CD14-positive monocyte (primary cell): ENCODE measurements around the gene METTL15. TPM values are rescaled to one million over a fixed set of nuclear protein-coding genes. Genes with fewer than 3 reads are reported as not detected.

ENCODE experiments used
- DNase-seq, 3 donors: peaks; one replicate each; pipeline ENCODE4 v3.0.0-alpha.2; 2011 to 2022
- H2AFZ ChIP-seq: 2 replicates; pipeline ENCODE4 v1.6.0; 2012; ENCODE audit warnings: mild to moderate bottlenecking, low read depth, low read length, inconsistent platforms; ENCODE audit not compliant: insufficient read depth, poor library complexity, severe bottlenecking
- H3K27ac ChIP-seq, 2 donors: 1 replicate in 1 of 2; 2 replicates in 1 of 2; pipeline ENCODE4 v1.5.1; 2012 to 2013; ENCODE audit warnings: low read length in 2 of 2, control low read depth in 1 of 2, inconsistent platforms in 1 of 2, low read depth in 1 of 2, mild to moderate bottlenecking in 1 of 2
- H3K27me3 ChIP-seq, 2 donors: one replicate each; pipeline versions ENCODE4 v1.6.0 to v1.6.1; 2011 to 2013; ENCODE audit warnings: low read length in 2 of 2; ENCODE audit not compliant: control insufficient read depth in 2 of 2, insufficient read depth in 2 of 2
- H3K36me3 ChIP-seq, 2 donors: replicated peaks in 1 of 2; 1 replicate in 1 of 2; 2 replicates in 1 of 2; pipeline versions ENCODE4 v1.5.1 to v1.6.1; 2012 to 2013; ENCODE audit warnings: low read length in 2 of 2, control low read depth in 1 of 2, inconsistent platforms in 1 of 2, mild to moderate bottlenecking in 1 of 2; ENCODE audit not compliant: insufficient read depth in 2 of 2, control insufficient read depth in 1 of 2
- H3K4me1 ChIP-seq, 2 donors: 1 replicate in 1 of 2; 2 replicates in 1 of 2; pipeline versions ENCODE4 v1.5.1 to v1.6.1; 2012 to 2013; ENCODE audit warnings: low read length in 2 of 2, control low read depth in 1 of 2, inconsistent platforms in 1 of 2, mild to moderate bottlenecking in 1 of 2, moderate library complexity in 1 of 2; ENCODE audit not compliant: insufficient read depth in 2 of 2, control insufficient read depth in 1 of 2
- H3K4me2 ChIP-seq: replicated peaks from 2 replicates; pipeline ENCODE3; 2012; ENCODE audit warnings: low read length, moderate library complexity, mild to moderate bottlenecking; ENCODE audit not compliant: poor library complexity, severe bottlenecking; ENCODE audit errors: extremely low read depth
- H3K4me3 ChIP-seq, 3 experiments: fragments of 200-600 bp in 1 of 3; sonication (generic) in 1 of 3; replicated peaks in 1 of 3; 1 replicate in 2 of 3; 2 replicates in 1 of 3; pipeline ENCODE4 v1.5.1; 2011 to 2013; ENCODE audit warnings: low read length in 3 of 3, mild to moderate bottlenecking in 3 of 3, control low read depth in 2 of 3, low read depth in 2 of 3, inconsistent platforms in 1 of 3, moderate library complexity in 1 of 3
- H3K79me2 ChIP-seq: 2 replicates; pipeline ENCODE4 v1.6.0; 2012; ENCODE audit warnings: mild to moderate bottlenecking, control low read depth, inconsistent platforms, low read length, moderate library complexity; ENCODE audit not compliant: insufficient read depth
- H3K9ac ChIP-seq: 2 replicates; pipeline ENCODE4 v1.6.0; 2017; ENCODE audit warnings: low read length, mild to moderate bottlenecking; ENCODE audit not compliant: insufficient read depth, poor library complexity, severe bottlenecking
- H3K9me3 ChIP-seq, 2 donors: replicated peaks in 1 of 2; 1 replicate in 1 of 2; 2 replicates in 1 of 2; pipeline versions ENCODE4 v1.5.1 to v1.6.1; 2012 to 2013; ENCODE audit warnings: low read length in 2 of 2, control low read depth in 1 of 2; ENCODE audit not compliant: control insufficient read depth in 1 of 2, insufficient read depth in 1 of 2
- H4K20me1 ChIP-seq: 2 replicates; pipeline ENCODE4 v1.6.0; 2012; ENCODE audit warnings: mild to moderate bottlenecking, low read length, control low read depth, moderate library complexity; ENCODE audit not compliant: insufficient read depth
- H3K27ac Mint-ChIP-seq, 7 donors: one replicate each; pipeline ENCODE4 v1.8.0; 2020; ENCODE audit warnings: mild to moderate bottlenecking in 7 of 7, mixed read lengths in 7 of 7, moderate library complexity in 6 of 7, inconsistent platforms in 2 of 7
- H3K27me3 Mint-ChIP-seq, 3 donors: one replicate each; pipeline ENCODE4 v1.8.0; 2021 to 2022; ENCODE audit warnings: low read depth in 3 of 3, mild to moderate bottlenecking in 3 of 3, mixed read lengths in 3 of 3, moderate library complexity in 3 of 3, inconsistent platforms in 1 of 3
- H3K36me3 Mint-ChIP-seq, 2 donors: one replicate each; pipeline ENCODE4 v1.8.0; 2020; ENCODE audit warnings: mixed read lengths in 2 of 2, inconsistent platforms in 1 of 2, mild to moderate bottlenecking in 1 of 2
- H3K4me1 Mint-ChIP-seq: one replicate; pipeline ENCODE4 v1.8.0; 2020; ENCODE audit warnings: mild to moderate bottlenecking, mixed read lengths
- H3K4me3 Mint-ChIP-seq, 2 donors: one replicate each; pipeline ENCODE4 v1.8.0; 2020; ENCODE audit warnings: mild to moderate bottlenecking in 2 of 2, mixed read lengths in 2 of 2, moderate library complexity in 1 of 2
- H3K9me3 Mint-ChIP-seq, 7 donors: one replicate each; pipeline ENCODE4 v1.8.0; 2020 to 2022; ENCODE audit warnings: mixed read lengths in 7 of 7, mild to moderate bottlenecking in 6 of 7, moderate library complexity in 6 of 7, inconsistent platforms in 2 of 7
- WGBS: methylation state at CpG from one replicate; pipeline ENCODE4 v1.1.5; 2013; ENCODE audit warnings: missing lambda C conversion rate; ENCODE audit not compliant: insufficient coverage; 5-methylcytosine and 5-hydroxymethylcytosine counted together
- intact Hi-C, 2 donors: fragments of 100-400 bp; cut with micrococcal nuclease; formaldehyde crosslinking; loops; one replicate each; pipeline versions ENCODE4 v1.15.0 to v1.15.1; 2023
- polyA plus RNA-seq, 3 donors: library from polyadenylated mRNA; depleted of rRNA in 1 of 3; unstranded in 2 of 3; stranded (reverse) in 1 of 3; fragments of 300-500 nt in 2 of 3; fragments of >200 nt in 1 of 3; fragmentation: Illumina TruSeq in 2 of 3; gene quantifications; 1 replicate in 2 of 3; 2 replicates in 1 of 3; pipeline ENCODE4 v1.2.3, GENCODE V29; 2012 to 2021
- TF ChIP-seq, protein P1 (sequence below): fragments of 200-600 bp; IDR thresholded peaks from one replicate; pipeline ENCODE4 v1.8.0; 2022; ENCODE audit warnings: antibody characterized with exemption, mild to moderate bottlenecking

Gene METTL15
- polyA plus RNA-seq, 3 donors = 2.3 to 2.9 (median 2.6) TPM

DNA sequence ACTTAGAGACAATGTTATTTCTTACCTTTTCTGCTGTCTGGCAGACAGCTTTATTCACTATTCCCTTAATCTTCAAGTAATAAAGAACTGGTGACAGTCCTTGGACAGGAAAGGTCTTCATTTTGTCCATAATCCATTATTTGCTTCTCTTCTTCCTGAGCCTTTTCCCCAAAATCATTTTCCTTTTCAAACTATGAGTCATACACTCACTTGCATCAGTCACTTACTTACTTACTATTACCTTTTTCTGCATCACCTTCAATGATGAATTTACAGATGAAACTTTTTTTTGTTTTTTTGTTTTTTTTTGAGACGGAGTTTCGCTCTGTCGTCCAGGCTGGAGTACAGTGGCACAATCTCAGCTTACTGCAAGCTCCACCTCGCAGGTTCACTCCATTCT lies 9.5 kb downstream of the METTL15 start:
- Mint-ChIP-seq H3K36me3 (peaks cover 17 to 19% of the 10 kb centered on the region in 2 donors), H3K9me3 (no peaks in the 10 kb centered on the region), H3K27ac (no peak overlapping the region), H3K4me1 (no peaks in the 10 kb centered on the region), H3K27me3 (no peaks in the 10 kb centered on the region), H3K4me3 (no peak overlapping the region)
- H3K9ac ChIP-seq = no peak overlapping the region
- H3K79me2 ChIP-seq = no peaks in the 10 kb centered on the region
- peaks cover 4 to 14% of the 10 kb centered on the region in 2 donors for H3K36me3 ChIP-seq
- DNase-seq = no peak
- no peaks in the 10 kb centered on the region for H3K9me3 ChIP-seq
- H3K4me3 ChIP-seq = no peak overlapping the region
- no peaks in the 10 kb centered on the region for H4K20me1 ChIP-seq
- WGBS = no CpG with 5 or more reads among the region's 4 CpGs
- no peaks in the 10 kb centered on the region for H3K4me1 ChIP-seq
- intact Hi-C loops = no loop called here
- H3K4me2 ChIP-seq = no peak overlapping the region
- no peak overlapping the region for H3K27ac ChIP-seq
- TF ChIP-seq, protein P1, sequence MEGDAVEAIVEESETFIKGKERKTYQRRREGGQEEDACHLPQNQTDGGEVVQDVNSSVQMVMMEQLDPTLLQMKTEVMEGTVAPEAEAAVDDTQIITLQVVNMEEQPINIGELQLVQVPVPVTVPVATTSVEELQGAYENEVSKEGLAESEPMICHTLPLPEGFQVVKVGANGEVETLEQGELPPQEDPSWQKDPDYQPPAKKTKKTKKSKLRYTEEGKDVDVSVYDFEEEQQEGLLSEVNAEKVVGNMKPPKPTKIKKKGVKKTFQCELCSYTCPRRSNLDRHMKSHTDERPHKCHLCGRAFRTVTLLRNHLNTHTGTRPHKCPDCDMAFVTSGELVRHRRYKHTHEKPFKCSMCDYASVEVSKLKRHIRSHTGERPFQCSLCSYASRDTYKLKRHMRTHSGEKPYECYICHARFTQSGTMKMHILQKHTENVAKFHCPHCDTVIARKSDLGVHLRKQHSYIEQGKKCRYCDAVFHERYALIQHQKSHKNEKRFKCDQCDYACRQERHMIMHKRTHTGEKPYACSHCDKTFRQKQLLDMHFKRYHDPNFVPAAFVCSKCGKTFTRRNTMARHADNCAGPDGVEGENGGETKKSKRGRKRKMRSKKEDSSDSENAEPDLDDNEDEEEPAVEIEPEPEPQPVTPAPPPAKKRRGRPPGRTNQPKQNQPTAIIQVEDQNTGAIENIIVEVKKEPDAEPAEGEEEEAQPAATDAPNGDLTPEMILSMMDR = no peak
- no peak overlapping the region for H2AFZ ChIP-seq
- H3K27me3 ChIP-seq = no peaks in the 10 kb centered on the region

DNA sequence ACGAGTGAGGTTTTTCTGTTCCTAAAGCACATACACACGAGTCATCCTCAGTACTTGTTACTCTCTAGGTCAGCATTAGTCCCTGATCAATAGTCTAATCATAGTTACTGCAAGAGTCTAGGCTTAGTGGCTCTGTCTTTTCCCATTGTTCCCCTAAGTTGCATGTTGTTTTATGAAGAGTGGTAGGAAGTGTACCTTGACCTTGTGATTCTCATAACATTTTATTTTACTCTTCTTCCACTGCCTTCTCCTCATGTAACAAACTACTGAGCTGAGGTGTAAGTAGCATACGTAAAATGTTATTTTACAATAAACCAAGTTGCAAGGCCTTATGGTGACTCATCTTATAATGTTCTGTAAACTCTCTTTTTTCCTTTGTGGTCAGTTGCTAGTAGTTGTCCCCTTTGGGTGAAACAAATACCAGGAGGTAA lies 15.0 kb downstream of the METTL15 start:
- no peaks in the 10 kb centered on the region for H3K4me1 ChIP-seq
- no peaks in the 10 kb centered on the region for H4K20me1 ChIP-seq
- no peaks in the 10 kb centered on the region for H3K9me3 ChIP-seq
- Mint-ChIP-seq H3K36me3 (peaks cover 12 to 13% of the 10 kb centered on the region in 2 donors), H3K9me3 (no peaks in the 10 kb centered on the region), H3K27ac (no peak overlapping the region), H3K4me1 (no peaks in the 10 kb centered on the region), H3K27me3 (no peaks in the 10 kb centered on the region), H3K4me3 (no peak overlapping the region)
- TF ChIP-seq, protein P1 = no peak
- no peak overlapping the region for H2AFZ ChIP-seq
- H3K79me2 ChIP-seq = no peaks in the 10 kb centered on the region
- no peak overlapping the region for H3K9ac ChIP-seq
- WGBS = no CpG with 5 or more reads among the region's 3 CpGs
- H3K27ac ChIP-seq = no peak overlapping the region
- intact Hi-C loops = no loop called here
- peaks cover 0 to 2% of the 10 kb centered on the region in 2 donors for H3K36me3 ChIP-seq
- no peak overlapping the region for H3K4me3 ChIP-seq
- no peak for DNase-seq
- H3K4me2 ChIP-seq = no peak overlapping the region
- H3K27me3 ChIP-seq = no peaks in the 10 kb centered on the region
